ENCODE data around the gene BSPRY.

The BSPRY gene

GRCh38 chr9:113319054-113319453 lies 30.3 kb upstream of the BSPRY start:
- no peak for TF ChIP-seq CTCF (IDR thresholded peaks at IDR 0.05; ENCODE audit: low read depth, low read length)
- H3K4me3 ChIP-seq (ENCODE audit: low read depth, low read length), result no peak overlapping the region
- in situ Hi-C loops (cut with HindIII; ENCODE audit: low sequenced_read_pairs), result no loop called here
- DNase-seq (ENCODE audit: low read depth, low spot score), result no peak

- no peak for TF ChIP-seq CTCF (IDR thresholded peaks at IDR 0.05; ENCODE audit: low read depth, low read length)
- no peak overlapping the region for H3K4me3 ChIP-seq (ENCODE audit: low read depth, low read length)
- DNase-seq (ENCODE audit: low read depth, low spot score), result no peak
- in situ Hi-C loops (cut with HindIII; ENCODE audit: low sequenced_read_pairs), result no loop called here
Observed at GRCh38 chr9:113320051-113320450, 29.3 kb upstream of the BSPRY start.

GRCh38 chr9:113322671-113323070 lies 26.7 kb upstream of the BSPRY start:
- no peak for DNase-seq (ENCODE audit: low read depth, low spot score)
- H3K4me3 ChIP-seq (ENCODE audit: low read depth, low read length), result no peak overlapping the region
- in situ Hi-C loops (cut with HindIII; ENCODE audit: low sequenced_read_pairs), result no loop called here
- no peak for TF ChIP-seq CTCF (IDR thresholded peaks at IDR 0.05; ENCODE audit: low read depth, low read length)

GRCh38 chr9:113326230-113326629 lies 23.1 kb upstream of the BSPRY start:
- no peak overlapping the region for H3K4me3 ChIP-seq (ENCODE audit: low read depth, low read length)
- in situ Hi-C loops (cut with HindIII; ENCODE audit: low sequenced_read_pairs), result no loop called here
- no peak for DNase-seq (ENCODE audit: low read depth, low spot score)
- no peak for TF ChIP-seq CTCF (IDR thresholded peaks at IDR 0.05; ENCODE audit: low read depth, low read length)

- H3K4me3 ChIP-seq (ENCODE audit: low read depth, low read length), result no peak overlapping the region
- in situ Hi-C loops (cut with HindIII; ENCODE audit: low sequenced_read_pairs), result no loop called here
- DNase-seq (ENCODE audit: low read depth, low spot score), result no peak
- no peak for TF ChIP-seq CTCF (IDR thresholded peaks at IDR 0.05; ENCODE audit: low read depth, low read length)
Observed at GRCh38 chr9:113328045-113328782, 21.1 kb upstream of the BSPRY start.

GRCh38 chr9:113331780-113332179 lies 17.6 kb upstream of the BSPRY start:
- DNase-seq (ENCODE audit: low read depth, low spot score), result no peak
- TF ChIP-seq CTCF (IDR thresholded peaks at IDR 0.05; ENCODE audit: low read depth, low read length), result no peak
- no peak overlapping the region for H3K4me3 ChIP-seq (ENCODE audit: low read depth, low read length)
- in situ Hi-C loops (cut with HindIII; ENCODE audit: low sequenced_read_pairs), result no loop called here

Data from astrocyte of the spinal cord (primary cell).